Right atrium auricular region (tissue), 2 donors: Measurements from ENCODE around the gene PRKCE. TPM values are rescaled to one million over a fixed set of nuclear protein-coding genes. Genes with fewer than 3 reads are reported as not detected.

Source experiments
- DNase-seq: peaks from one replicate; pipeline ENCODE4 v3.0.0-alpha.2; 2019; ENCODE audit warnings: low spot score
- H3K27ac ChIP-seq, 2 donors: fragments of 200-600 bp; sonication (generic); 1 replicate in 1 of 2; 2 replicates in 1 of 2; pipeline ENCODE4 v1.5.1; 2016 to 2019
- H3K27me3 ChIP-seq, 2 donors: fragments of 200-600 bp; sonication (generic); one replicate each; pipeline versions ENCODE4 v1.5.1 to v1.6.0; 2017 to 2019
- H3K36me3 ChIP-seq: fragments of 200-600 bp; sonication (generic); one replicate; pipeline ENCODE4 v1.5.1; 2016
- H3K4me1 ChIP-seq, 2 donors: fragments of 200-600 bp; sonication (generic); one replicate each; pipeline versions ENCODE4 v1.5.1 to v1.6.0; 2017 to 2019
- H3K4me3 ChIP-seq, 2 donors: fragments of 200-600 bp; sonication (generic); 1 replicate in 1 of 2; 2 replicates in 1 of 2; pipeline ENCODE4 v1.5.1; 2017 to 2019; ENCODE audit warnings: mild to moderate bottlenecking in 1 of 2, moderate library complexity in 1 of 2
- H3K9me3 ChIP-seq, 2 donors: fragments of 200-600 bp; sonication (generic); one replicate each; pipeline ENCODE4 v1.5.1; 2019
- total RNA-seq, 2 donors: library from RNA; depleted of rRNA; stranded (reverse); fragments of >200 nt; gene quantifications; one replicate each; pipeline ENCODE4 v1.1.0, GENCODE V29; 2016
- TF ChIP-seq, protein P1 (sequence below), 2 donors: fragments of 200-600 bp; sonication (generic); IDR thresholded peaks; one replicate each; pipeline ENCODE4 v1.5.1; 2019; ENCODE audit warnings: antibody characterized with exemption in 2 of 2

PRKCE gene
- total RNA-seq, 2 donors from 2014 or later = 7.2 to 11.8 TPM

DNA sequence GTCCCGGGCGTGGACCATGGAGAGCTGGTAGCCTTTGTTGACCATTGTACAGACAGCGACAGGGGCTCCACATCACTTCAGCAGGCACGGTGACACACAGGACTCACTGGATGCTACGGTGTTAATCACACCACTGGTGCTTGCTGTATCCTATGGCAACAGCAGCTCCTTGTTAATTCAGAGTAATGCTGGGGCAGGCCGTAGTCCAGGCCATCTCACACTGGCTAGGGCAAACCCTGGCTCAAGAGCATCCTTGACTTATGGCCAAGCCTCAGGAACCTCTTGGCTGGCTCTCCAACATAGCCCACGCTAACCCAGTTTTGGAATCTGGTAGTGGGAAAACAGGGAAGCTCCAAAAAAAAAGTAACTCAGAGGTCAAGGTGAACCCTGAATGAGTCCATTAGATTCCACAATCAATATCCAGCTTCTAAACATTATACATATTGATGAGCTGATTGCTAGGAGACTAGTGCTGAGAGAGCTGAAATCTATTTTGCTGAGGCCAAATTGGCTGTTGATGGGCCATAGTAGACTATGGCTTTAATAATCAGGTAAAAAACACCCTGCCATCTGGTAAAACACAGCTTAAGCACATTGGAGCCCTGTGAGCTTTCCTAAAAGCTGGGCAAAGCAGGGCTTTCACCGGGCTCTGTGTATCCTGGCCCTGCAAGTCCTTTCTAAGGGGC, 253.6 kb downstream of the PRKCE start:
- no peak for DNase-seq
- Histone ChIP-seq H3K9me3 (no peaks in the 10 kb centered on the region), H3K27ac (no peak overlapping the region), H3K27me3 (no peaks in the 10 kb centered on the region), H3K4me3 (no peak overlapping the region), H3K36me3 (no peaks in the 10 kb centered on the region), H3K4me1 (peaks cover 0 to 25% of the 10 kb centered on the region in 2 donors)
- TF ChIP-seq, protein P1, sequence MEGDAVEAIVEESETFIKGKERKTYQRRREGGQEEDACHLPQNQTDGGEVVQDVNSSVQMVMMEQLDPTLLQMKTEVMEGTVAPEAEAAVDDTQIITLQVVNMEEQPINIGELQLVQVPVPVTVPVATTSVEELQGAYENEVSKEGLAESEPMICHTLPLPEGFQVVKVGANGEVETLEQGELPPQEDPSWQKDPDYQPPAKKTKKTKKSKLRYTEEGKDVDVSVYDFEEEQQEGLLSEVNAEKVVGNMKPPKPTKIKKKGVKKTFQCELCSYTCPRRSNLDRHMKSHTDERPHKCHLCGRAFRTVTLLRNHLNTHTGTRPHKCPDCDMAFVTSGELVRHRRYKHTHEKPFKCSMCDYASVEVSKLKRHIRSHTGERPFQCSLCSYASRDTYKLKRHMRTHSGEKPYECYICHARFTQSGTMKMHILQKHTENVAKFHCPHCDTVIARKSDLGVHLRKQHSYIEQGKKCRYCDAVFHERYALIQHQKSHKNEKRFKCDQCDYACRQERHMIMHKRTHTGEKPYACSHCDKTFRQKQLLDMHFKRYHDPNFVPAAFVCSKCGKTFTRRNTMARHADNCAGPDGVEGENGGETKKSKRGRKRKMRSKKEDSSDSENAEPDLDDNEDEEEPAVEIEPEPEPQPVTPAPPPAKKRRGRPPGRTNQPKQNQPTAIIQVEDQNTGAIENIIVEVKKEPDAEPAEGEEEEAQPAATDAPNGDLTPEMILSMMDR (IDR thresholded peaks at IDR 0.05) = no peak

GRCh38 chr2:45905632-45905958, 254.1 kb downstream of the PRKCE start:
- Histone ChIP-seq H3K36me3 (no peaks in the 10 kb centered on the region), H3K27me3 (no peaks in the 10 kb centered on the region), H3K4me1 (peaks cover 0 to 25% of the 10 kb centered on the region in 2 donors), H3K9me3 (no peaks in the 10 kb centered on the region), H3K4me3 (no peak overlapping the region), H3K27ac (no peak overlapping the region)
- TF ChIP-seq, protein P1 (IDR thresholded peaks at IDR 0.05) = no peak
- DNase-seq = no peak

- H3K27ac ChIP-seq = peak overlapping the region in 1 of 2 donors; percentile 23
- H3K4me1 ChIP-seq = peaks cover 0 to 40% of the 10 kb centered on the region in 2 donors
- no peaks in the 10 kb centered on the region for H3K36me3 ChIP-seq
- no peaks in the 10 kb centered on the region for H3K9me3 ChIP-seq
- H3K27me3 ChIP-seq = no peaks in the 10 kb centered on the region
- no peak for DNase-seq
- H3K4me3 ChIP-seq = no peak overlapping the region
- TF ChIP-seq, protein P1 (IDR thresholded peaks at IDR 0.05) = peak in 1 of 2 donors; percentile 16
These were observed 256.1 kb downstream of the PRKCE start for GRCh38 chr2:45907592-45907991.

DNA sequence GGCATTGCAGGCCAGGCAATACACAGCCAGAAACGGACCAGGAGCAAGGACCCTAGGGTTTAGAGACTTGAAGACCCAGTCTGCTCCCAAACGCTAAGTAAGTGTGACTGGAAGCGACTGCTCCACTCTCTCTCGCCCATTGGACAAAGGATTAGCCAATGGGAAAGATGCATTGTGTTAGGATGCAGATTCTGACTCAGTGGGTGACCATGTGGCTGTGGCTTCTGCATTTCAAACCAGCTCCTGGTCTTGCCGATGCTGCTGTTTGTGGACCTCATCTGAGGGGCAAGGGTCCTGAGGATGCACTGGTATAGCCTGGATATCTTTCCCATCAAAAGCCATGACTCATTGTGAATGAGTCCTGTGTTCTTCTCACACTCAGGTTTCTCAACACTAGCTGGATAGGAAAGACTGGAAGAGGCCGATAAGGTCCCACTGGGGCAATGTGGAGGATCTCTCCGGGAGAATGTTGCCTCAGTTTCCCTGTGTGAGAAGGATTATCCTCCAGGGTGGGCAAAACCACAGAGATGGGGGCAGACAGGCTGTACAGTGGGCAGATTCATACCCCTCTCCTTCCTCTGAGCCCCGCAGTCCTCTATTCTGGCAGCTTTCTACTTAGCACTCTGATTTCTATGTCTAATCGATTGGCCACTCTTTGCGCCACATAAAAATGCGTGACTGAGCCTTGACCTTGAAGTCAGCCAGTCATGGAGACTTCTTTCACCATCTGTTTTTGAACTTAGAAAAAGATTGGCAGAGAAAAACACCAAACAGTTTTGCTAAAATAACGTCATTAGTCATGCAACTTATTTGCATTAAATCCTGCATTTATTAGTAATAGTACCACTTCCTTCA, 257.1 kb downstream of the PRKCE start:
- no peak overlapping the region for H3K4me3 ChIP-seq
- H3K4me1 ChIP-seq = peaks cover 0 to 43% of the 10 kb centered on the region in 2 donors
- TF ChIP-seq, protein P1 (IDR thresholded peaks at IDR 0.05) = no peak
- no peaks in the 10 kb centered on the region for H3K9me3 ChIP-seq
- H3K27me3 ChIP-seq = no peaks in the 10 kb centered on the region
- no peak for DNase-seq
- H3K36me3 ChIP-seq = no peaks in the 10 kb centered on the region
- peak overlapping the region in 1 of 2 donors; percentile 20 for H3K27ac ChIP-seq

DNA sequence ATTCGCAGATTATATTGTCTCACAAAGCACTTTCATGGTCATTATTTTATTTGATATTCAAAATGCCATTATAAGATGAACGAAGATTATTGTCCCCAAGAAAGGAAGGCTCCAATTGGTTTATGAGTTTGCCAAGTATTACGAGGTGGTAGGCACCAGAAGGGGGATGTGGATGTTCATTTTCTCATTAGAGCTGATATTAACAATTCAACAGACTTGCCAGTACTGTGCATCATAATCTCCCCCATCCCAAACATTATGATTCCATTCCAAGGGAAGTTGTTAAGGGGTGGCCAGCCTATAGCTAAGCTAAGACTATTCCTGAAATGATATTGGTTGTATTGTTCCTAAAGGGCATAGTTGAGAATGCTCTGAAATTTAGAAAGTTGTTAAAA, 257.7 kb downstream of the PRKCE start:
- H3K27me3 ChIP-seq = no peaks in the 10 kb centered on the region
- TF ChIP-seq, protein P1 (IDR thresholded peaks at IDR 0.05) = no peak
- H3K4me1 ChIP-seq = peaks cover 0 to 43% of the 10 kb centered on the region in 2 donors
- no peak overlapping the region for H3K4me3 ChIP-seq
- H3K36me3 ChIP-seq = no peaks in the 10 kb centered on the region
- H3K9me3 ChIP-seq = no peaks in the 10 kb centered on the region
- H3K27ac ChIP-seq = no peak overlapping the region
- no peak for DNase-seq
